Type B pancreatic cell (in vitro differentiated cells): Measurements from ENCODE around the gene SMYD3. TPM values are rescaled to one million over a fixed set of nuclear protein-coding genes. Genes with fewer than 3 reads are reported as not detected.

Experiments used
- DNase-seq: peaks from one replicate; pipeline ENCODE4 v3.0.0; 2021; ENCODE audit warnings: mixed read lengths; ENCODE audit not compliant: unreplicated experiment; ENCODE audit errors: extremely low spot score
- H3K27ac Mint-ChIP-seq: 2 replicates; pipeline ENCODE4 v1.8.0; 2021; ENCODE audit warnings: mild to moderate bottlenecking, mixed read lengths
- H3K27me3 Mint-ChIP-seq: 2 replicates; pipeline ENCODE4 v1.8.0; 2021; ENCODE audit warnings: mixed read lengths
- H3K36me3 Mint-ChIP-seq: 2 replicates; pipeline ENCODE4 v1.8.0; 2021; ENCODE audit warnings: mixed read lengths
- H3K4me1 Mint-ChIP-seq: one replicate; pipeline ENCODE4 v1.8.0; 2021; ENCODE audit warnings: mixed read lengths; ENCODE audit not compliant: unreplicated experiment
- H3K4me3 Mint-ChIP-seq: 2 replicates; pipeline ENCODE4 v1.8.0; 2021; ENCODE audit warnings: mild to moderate bottlenecking, mixed read lengths
- H3K9me3 Mint-ChIP-seq: 2 replicates; pipeline ENCODE4 v1.8.0; 2021; ENCODE audit warnings: mixed read lengths
- CTCF ChIP-seq: fragments of 200-600 bp; sonication (generic); conservative IDR thresholded peaks from 2 replicates; pipeline ENCODE4 v1.5.0; 2021; ENCODE audit warnings: antibody characterized with exemption, mild to moderate bottlenecking
- total RNA-seq: library from RNA; stranded (reverse); gene quantifications from 2 replicates; pipeline ENCODE4 v1.2.1, GENCODE V29; 2021; ENCODE audit warnings: low replicate concordance

Gene SMYD3
- total RNA-seq, 1 donor from 2014 or later = 19.4 TPM

GRCh38 chr1:246170574-246171261 is 336.4 kb downstream of the SMYD3 start:
- H3K27me3 Mint-ChIP-seq = no peaks in the 10 kb centered on the region
- no peaks in the 10 kb centered on the region for H3K36me3 Mint-ChIP-seq
- H3K9me3 Mint-ChIP-seq = no peaks in the 10 kb centered on the region
- peaks cover 13% of the 10 kb centered on the region for H3K4me1 Mint-ChIP-seq
- no peak for TF ChIP-seq CTCF
- no peak overlapping the region for H3K27ac Mint-ChIP-seq
- DNase-seq = no peak
- no peak overlapping the region for H3K4me3 Mint-ChIP-seq

- Mint-ChIP-seq H3K27ac (no peak overlapping the region), H3K4me3 (no peak overlapping the region)
- DNase-seq = no peak
These were observed 337.6 kb downstream of the SMYD3 start for GRCh38 chr1:246169486-246169885.

GRCh38 chr1:246169019-246169418 is 338.1 kb downstream of the SMYD3 start:
- no peak for DNase-seq
- Mint-ChIP-seq H3K27ac (no peak overlapping the region), H3K4me1 (peaks cover 13% of the 10 kb centered on the region), H3K27me3 (no peaks in the 10 kb centered on the region), H3K9me3 (no peaks in the 10 kb centered on the region), H3K4me3 (no peak overlapping the region), H3K36me3 (no peaks in the 10 kb centered on the region)
- no peak for TF ChIP-seq CTCF

More at GRCh38 chr1:246169486-246169885, 337.6 kb downstream of the SMYD3 start:
- H3K9me3 Mint-ChIP-seq = no peaks in the 10 kb centered on the region
- H3K27me3 Mint-ChIP-seq = no peaks in the 10 kb centered on the region
- H3K4me1 Mint-ChIP-seq = peaks cover 13% of the 10 kb centered on the region
- no peak for TF ChIP-seq CTCF
- no peaks in the 10 kb centered on the region for H3K36me3 Mint-ChIP-seq

GRCh38 chr1:246166841-246167240 is 340.2 kb downstream of the SMYD3 start:
- Mint-ChIP-seq H3K4me1 (peaks cover 13% of the 10 kb centered on the region), H3K36me3 (no peaks in the 10 kb centered on the region), H3K27me3 (no peaks in the 10 kb centered on the region), H3K9me3 (no peaks in the 10 kb centered on the region), H3K4me3 (no peak overlapping the region), H3K27ac (no peak overlapping the region)
- no peak for DNase-seq
- TF ChIP-seq CTCF = no peak

GRCh38 chr1:246165826-246166709 is 341.0 kb downstream of the SMYD3 start:
- TF ChIP-seq CTCF = no peak
- Mint-ChIP-seq H3K36me3 (no peaks in the 10 kb centered on the region), H3K27ac (no peak overlapping the region), H3K27me3 (no peaks in the 10 kb centered on the region), H3K4me3 (no peak overlapping the region), H3K9me3 (no peaks in the 10 kb centered on the region), H3K4me1 (peaks cover 13% of the 10 kb centered on the region)
- DNase-seq = no peak
